K562 (cell line): Measurements from ENCODE around the gene HEATR9. TPM values are rescaled to one million over a fixed set of nuclear protein-coding genes. Genes with fewer than 3 reads are reported as not detected.

Experiments used
- ATAC-seq: fragments of 200-7000 bp; cut with Tn5 transposase; 3 replicates; pipeline ENCODE4 v1.9.1; 2020; ENCODE audit warnings: moderate library complexity
- BruUV-seq: library from RNA; stranded (reverse); fragments of 400-500 nt; replicated peaks from 2 replicates; lab custom pipeline; 2021; lab: Mats Ljungman, UMichigan
- CTCF ChIA-PET: fragments of 300-600 bp; formaldehyde crosslinking; extraction: SDS; loops from one replicate; lab custom pipeline; 2021; ENCODE audit warnings: low intra/inter-chr PET ratio; lab: Yijun Ruan, JAX
- POLR2A ChIA-PET: fragments of 300-600, 350-650 bp; sonication (Branson Sonifier 250); formaldehyde crosslinking; extraction: SDS; loops from one replicate; lab custom pipeline; 2021; ENCODE audit warnings: antibody characterized with exemption, inconsistent platforms; lab: Yijun Ruan, JAX
- DNase-seq, 4 experiments: peaks; one replicate each; pipeline versions ENCODE4 v3.0.0 to v3.0.0-alpha.2; 2011 to 2018; ENCODE audit warnings: low spot score in 3 of 4, mixed read lengths in 3 of 4; ENCODE audit errors: extremely low read depth in 1 of 4
- FAIRE-seq: peaks from 2 replicates; lab custom pipeline; 2011; peaks lifted over from hg19 to GRCh38; lab: Jason Lieb, UNC
- H2AFZ ChIP-seq: 2 replicates; pipeline ENCODE4 v1.6.0; 2011; ENCODE audit warnings: low read depth, low read length, control low read depth, inconsistent platforms
- H3K27ac ChIP-seq: fragments of 200-600 bp; 3 replicates; pipeline ENCODE4 v1.8.0; 2011; ENCODE audit warnings: low read depth, mild to moderate bottlenecking, control low read depth, inconsistent platforms, low read length, moderate library complexity, mixed read lengths; ENCODE audit errors: extremely low read depth
- H3K27me3 ChIP-seq, 2 experiments: fragments of 300-600 bp in 1 of 2; 2 replicates in 1 of 2; 3 replicates in 1 of 2; pipeline versions ENCODE4 v1.6.0 to v1.8.0; 2011; ENCODE audit warnings: inconsistent platforms in 2 of 2, low read length in 2 of 2, mild to moderate bottlenecking in 1 of 2, mixed read lengths in 1 of 2, moderate library complexity in 1 of 2; ENCODE audit not compliant: control insufficient read depth in 2 of 2, insufficient read depth in 2 of 2
- H3K36me3 ChIP-seq: fragments of 300-600 bp; 3 replicates; pipeline ENCODE4 v1.8.0; 2011; ENCODE audit warnings: mild to moderate bottlenecking, low read length, inconsistent platforms; ENCODE audit not compliant: control insufficient read depth, insufficient read depth
- H3K4me1 ChIP-seq, 2 experiments: fragments of 200-600 bp in 1 of 2; replicated peaks in 1 of 2; 2 replicates in 1 of 2; 3 replicates in 1 of 2; pipeline versions ENCODE4 v1.5.1 to v1.8.0; 2011; ENCODE audit warnings: inconsistent platforms in 2 of 2, low read length in 2 of 2, mild to moderate bottlenecking in 1 of 2, mixed read lengths in 1 of 2, moderate library complexity in 1 of 2; ENCODE audit not compliant: control insufficient read depth in 2 of 2, insufficient read depth in 2 of 2
- H3K4me2 ChIP-seq: 2 replicates; pipeline ENCODE4 v1.6.1; 2011; ENCODE audit warnings: low read length, control low read depth, inconsistent platforms, mixed read lengths; ENCODE audit not compliant: insufficient read depth
- H3K4me3 ChIP-seq: fragments of 200-600 bp; sonication (generic), shearing (Covaris generic); 2 replicates; pipeline ENCODE4 v1.5.1; 2016; ENCODE audit warnings: control low read depth, inconsistent platforms
- H3K79me2 ChIP-seq: fragments of 200-600 bp; 3 replicates; pipeline ENCODE4 v1.8.0; 2011; ENCODE audit warnings: low read length, inconsistent platforms; ENCODE audit not compliant: control insufficient read depth, insufficient read depth
- H3K9ac ChIP-seq, 2 experiments: 2 replicates each; pipeline versions ENCODE4 v1.6.0 to v1.6.1; 2011; ENCODE audit warnings: low read depth in 2 of 2, low read length in 2 of 2, control low read depth in 1 of 2, inconsistent platforms in 1 of 2, mild to moderate bottlenecking in 1 of 2, mixed read lengths in 1 of 2; ENCODE audit not compliant: insufficient read depth in 1 of 2
- H3K9me1 ChIP-seq: one replicate; pipeline ENCODE4 v1.6.0; 2011; ENCODE audit warnings: inconsistent platforms, mild to moderate bottlenecking, low read length, moderate library complexity; ENCODE audit not compliant: control insufficient read depth, insufficient read depth
- H3K9me3 ChIP-seq: replicated peaks from 2 replicates; pipeline ENCODE4 v1.5.1; 2011; ENCODE audit warnings: low read depth, low read length, inconsistent platforms; ENCODE audit not compliant: control insufficient read depth, insufficient read depth
- H4K20me1 ChIP-seq: replicated peaks from 2 replicates; pipeline ENCODE4 v1.6.1; 2011; ENCODE audit warnings: low read length, inconsistent platforms, mixed read lengths; ENCODE audit not compliant: control insufficient read depth, insufficient read depth
- HOXB6 ChIP-seq: fragments of 250-450 bp; sonication (Bioruptor Pico); IDR thresholded peaks from 2 replicates; pipeline ENCODE4 v1.5.1; 2022; ENCODE audit warnings: mild to moderate bottlenecking, borderline replicate concordance
- JUNB ChIP-seq: fragments of 450-650 bp; formaldehyde crosslinking; conservative IDR thresholded peaks from 2 replicates; pipeline ENCODE4 v1.4.0; 2020; ENCODE audit warnings: mild to moderate bottlenecking
- KAT2B ChIP-seq: IDR thresholded peaks from one replicate; pipeline ENCODE4 v1.6.1; 2012; ENCODE audit warnings: low read depth, mild to moderate bottlenecking, control low read depth, inconsistent platforms, low read length, moderate library complexity
- KAT8 ChIP-seq: fragments of 450-650 bp; IDR thresholded peaks from 2 replicates; pipeline ENCODE4 v1.6.1; 2016; ENCODE audit warnings: low read depth, mild to moderate bottlenecking
- MIER1 ChIP-seq: fragments of 450-650 bp; IDR thresholded peaks from 2 replicates; pipeline ENCODE4 v1.6.1; 2016; ENCODE audit warnings: antibody characterized with exemption, mild to moderate bottlenecking, low read depth
- SRSF3 ChIP-seq: fragments of 200-400 bp; formaldehyde crosslinking; IDR thresholded peaks from 2 replicates; pipeline ENCODE4 v1.6.1; 2016; ENCODE audit warnings: mild to moderate bottlenecking, low read length, moderate library complexity; ENCODE audit not compliant: insufficient read depth
- STAT5B ChIP-seq: fragments of 250-450 bp; sonication (Bioruptor Pico); IDR thresholded peaks from 2 replicates; pipeline ENCODE4 v1.8.0; 2021; ENCODE audit warnings: mild to moderate bottlenecking, inconsistent platforms
- TGIF2 ChIP-seq: sonication (generic); formaldehyde crosslinking; IDR thresholded peaks from 2 replicates; pipeline ENCODE4 v1.8.1; 2022; ENCODE audit warnings: mild to moderate bottlenecking, missing genetic modification reagents, moderate library complexity
- U2AF1 ChIP-seq: fragments of 200-400 bp; formaldehyde crosslinking; optimal IDR thresholded peaks from 2 replicates; pipeline ENCODE3; 2017; ENCODE audit warnings: mild to moderate bottlenecking, low read depth, low read length, moderate library complexity
- ZFP1 ChIP-seq: fragments of 450-650 bp; formaldehyde crosslinking; IDR thresholded peaks from 2 replicates; pipeline ENCODE4 v1.4.0; 2020; ENCODE audit warnings: mild to moderate bottlenecking, mixed read lengths
- ZNF124 ChIP-seq: sonication (generic); formaldehyde crosslinking; IDR thresholded peaks from 2 replicates; pipeline ENCODE4 v1.8.1; 2022; ENCODE audit warnings: missing genetic modification reagents
- ZNF274 ChIP-seq: IDR thresholded peaks from 2 replicates; pipeline ENCODE4 v1.6.1; 2011; ENCODE audit warnings: low read depth, mild to moderate bottlenecking, low read length, moderate library complexity, borderline replicate concordance
- WGBS: fragments of 100-300 bp; shearing (Covaris generic); methylation state at CpG from one replicate; pipeline ENCODE4 v1.1.6; 2016; ENCODE audit warnings: low coverage, mixed read lengths; ENCODE audit not compliant: insufficient coverage; ENCODE audit errors: missing lambda C conversion rate; 5-methylcytosine and 5-hydroxymethylcytosine counted together
- in situ Hi-C: fragments of 300-500 bp; cut with MboI; formaldehyde crosslinking; loops from 4 replicates; pipeline ENCODE4 v1.15.0; 2018; ENCODE audit warnings: inconsistent platforms, mixed read lengths
- intact Hi-C: fragments of 100-400 bp; cut with micrococcal nuclease; formaldehyde crosslinking; loops from 2 replicates; pipeline ENCODE4 v1.14.2; 2022
- polyA plus RNA-seq, 8 experiments: library from polyadenylated mRNA; depleted of rRNA in 4 of 8; stranded (reverse) in 5 of 8; unstranded in 3 of 8; fragments of >200 nt; fragmentation: Nextera tagmentation in 2 of 8; fragmentation: Illumina TruSeq in 1 of 8; extraction: Ambion mirVana in 2 of 8; extraction: Trizol in 1 of 8; gene quantifications; 2 replicates each; pipeline versions ENCODE4 v1.2.1 to v1.2.3, GENCODE V29; 2011 to 2014; ENCODE audit warnings: inconsistent platforms in 1 of 8, missing spikeins in 1 of 8
- total RNA-seq, 7 experiments: library from RNA; depleted of rRNA in 6 of 7; stranded (reverse); fragments of >200 nt in 6 of 7; fragmentation: Illumina TruSeq in 2 of 7; extraction: Trizol in 2 of 7; gene quantifications; 2 replicates each; pipeline versions ENCODE4 v1.2.1 to v1.2.3, GENCODE V29; 2011 to 2021; ENCODE audit warnings: low replicate concordance in 1 of 7
- TF ChIP-seq, protein P1 (sequence below): IDR thresholded peaks from 2 replicates; pipeline ENCODE4 v1.6.1; 2016; ENCODE audit warnings: missing genetic modification characterization, missing compliant biosample characterization
- TF ChIP-seq, protein P2 (sequence below), 3 experiments: fragments of 200-800 bp in 1 of 3; fragments of 250-450 bp in 1 of 3; fragments of 450-650 bp in 1 of 3; sonication (Bioruptor Pico) in 1 of 3; sonication (Bioruptor generic) in 1 of 3; formaldehyde crosslinking in 1 of 3; IDR thresholded peaks; 2 replicates each; pipeline versions ENCODE4 v1.6.1 to v1.8.0; 2016 to 2022; ENCODE audit warnings: mild to moderate bottlenecking in 2 of 3, missing genetic modification characterization in 2 of 3, missing compliant biosample characterization in 1 of 3, moderate library complexity in 1 of 3
- TF ChIP-seq, protein P3 (sequence below): fragments of 250-450 bp; sonication (Bioruptor Pico); IDR thresholded peaks from 2 replicates; pipeline ENCODE4 v1.4.0; 2020; ENCODE audit warnings: mild to moderate bottlenecking, moderate library complexity

HEATR9 gene
- total and polyA plus RNA-seq, 9 of the 15 experiments (the other 6 are each of a cell fraction or from before 2014, with no cell fraction given), result not detected

DNA sequence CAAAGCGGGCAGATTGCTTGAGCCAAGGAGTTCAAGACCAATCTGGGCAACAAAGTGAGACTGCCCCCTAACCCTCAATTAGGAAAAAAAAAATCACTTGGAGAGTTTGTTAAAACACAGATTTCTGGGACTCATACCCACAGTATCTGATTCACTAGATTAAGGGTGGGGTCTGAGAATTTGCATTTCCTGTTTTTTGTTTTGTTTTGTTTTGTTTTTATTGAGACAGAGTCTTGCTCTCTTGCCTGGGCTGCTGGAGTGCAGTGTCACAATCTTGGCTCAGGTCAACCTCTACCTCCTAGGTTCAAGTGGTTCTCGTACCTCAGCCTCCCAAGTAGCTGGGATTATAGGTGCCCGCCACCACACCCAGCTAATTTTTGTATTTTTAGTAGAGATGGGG, 1.1 kb downstream of the HEATR9 start:
- Histone ChIP-seq H3K36me3 (no peaks in the 10 kb centered on the region), H3K9me3 (no peaks in the 10 kb centered on the region), H3K4me2 (no peak overlapping the region), H3K27ac (no peak overlapping the region), H3K27me3 (no peaks in the 10 kb centered on the region), H2AFZ (no peak overlapping the region), H3K4me3 (no peak overlapping the region), H3K79me2 (no peaks in the 10 kb centered on the region), H3K4me1 (peaks cover 6 to 18% of the 10 kb centered on the region in 2 experiments; a peak in 3 of 5 replicates), H4K20me1 (no peaks in the 10 kb centered on the region), H3K9ac (no peak overlapping the region), H3K9me1 (no peaks in the 10 kb centered on the region)
- WGBS, result 73% methylated on average over 3 of the region's 3 CpGs
- CTCF ChIA-PET, result no interaction called here
- no peak for DNase-seq
- in situ Hi-C loops, result no loop called here
- no peak for ATAC-seq
- intact Hi-C loops, result no loop called here
- POLR2A ChIA-PET, result no interaction called here
- no peak for FAIRE-seq
- BruUV-seq, result no TSS peak
- TF ChIP-seq KAT8 (no peak), SRSF3 (no peak), JUNB (CRISPR knock-in tag) (no peak), STAT5B (CRISPR knock-in tag) (no peak), ZFP1 (CRISPR knock-in tag) (no peak), HOXB6 (CRISPR knock-in tag) (no peak), U2AF1 (no peak), ZNF124 (CRISPR knock-in tag) (no peak), TGIF2 (CRISPR knock-in tag) (no peak), ZNF274 (no peak), KAT2B (no peak), MIER1 (no peak)
- TF ChIP-seq, protein P1, sequence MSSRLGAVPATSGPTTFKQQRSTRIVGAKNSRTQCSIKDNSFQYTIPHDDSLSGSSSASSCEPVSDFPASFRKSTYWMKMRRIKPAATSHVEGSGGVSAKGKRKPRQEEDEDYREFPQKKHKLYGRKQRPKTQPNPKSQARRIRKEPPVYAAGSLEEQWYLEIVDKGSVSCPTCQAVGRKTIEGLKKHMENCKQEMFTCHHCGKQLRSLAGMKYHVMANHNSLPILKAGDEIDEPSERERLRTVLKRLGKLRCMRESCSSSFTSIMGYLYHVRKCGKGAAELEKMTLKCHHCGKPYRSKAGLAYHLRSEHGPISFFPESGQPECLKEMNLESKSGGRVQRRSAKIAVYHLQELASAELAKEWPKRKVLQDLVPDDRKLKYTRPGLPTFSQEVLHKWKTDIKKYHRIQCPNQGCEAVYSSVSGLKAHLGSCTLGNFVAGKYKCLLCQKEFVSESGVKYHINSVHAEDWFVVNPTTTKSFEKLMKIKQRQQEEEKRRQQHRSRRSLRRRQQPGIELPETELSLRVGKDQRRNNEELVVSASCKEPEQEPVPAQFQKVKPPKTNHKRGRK (tag), result no peak
- TF ChIP-seq, protein P2, sequence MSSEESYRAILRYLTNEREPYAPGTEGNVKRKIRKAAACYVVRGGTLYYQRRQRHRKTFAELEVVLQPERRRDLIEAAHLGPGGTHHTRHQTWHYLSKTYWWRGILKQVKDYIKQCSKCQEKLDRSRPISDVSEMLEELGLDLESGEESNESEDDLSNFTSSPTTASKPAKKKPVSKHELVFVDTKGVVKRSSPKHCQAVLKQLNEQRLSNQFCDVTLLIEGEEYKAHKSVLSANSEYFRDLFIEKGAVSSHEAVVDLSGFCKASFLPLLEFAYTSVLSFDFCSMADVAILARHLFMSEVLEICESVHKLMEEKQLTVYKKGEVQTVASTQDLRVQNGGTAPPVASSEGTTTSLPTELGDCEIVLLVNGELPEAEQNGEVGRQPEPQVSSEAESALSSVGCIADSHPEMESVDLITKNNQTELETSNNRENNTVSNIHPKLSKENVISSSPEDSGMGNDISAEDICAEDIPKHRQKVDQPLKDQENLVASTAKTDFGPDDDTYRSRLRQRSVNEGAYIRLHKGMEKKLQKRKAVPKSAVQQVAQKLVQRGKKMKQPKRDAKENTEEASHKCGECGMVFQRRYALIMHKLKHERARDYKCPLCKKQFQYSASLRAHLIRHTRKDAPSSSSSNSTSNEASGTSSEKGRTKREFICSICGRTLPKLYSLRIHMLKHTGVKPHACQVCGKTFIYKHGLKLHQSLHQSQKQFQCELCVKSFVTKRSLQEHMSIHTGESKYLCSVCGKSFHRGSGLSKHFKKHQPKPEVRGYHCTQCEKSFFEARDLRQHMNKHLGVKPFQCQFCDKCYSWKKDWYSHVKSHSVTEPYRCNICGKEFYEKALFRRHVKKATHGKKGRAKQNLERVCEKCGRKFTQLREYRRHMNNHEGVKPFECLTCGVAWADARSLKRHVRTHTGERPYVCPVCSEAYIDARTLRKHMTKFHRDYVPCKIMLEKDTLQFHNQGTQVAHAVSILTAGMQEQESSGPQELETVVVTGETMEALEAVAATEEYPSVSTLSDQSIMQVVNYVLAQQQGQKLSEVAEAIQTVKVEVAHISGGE (CRISPR knock-in tag; IDR thresholded peaks at IDR 0.05), result no peak
- TF ChIP-seq, protein P3, sequence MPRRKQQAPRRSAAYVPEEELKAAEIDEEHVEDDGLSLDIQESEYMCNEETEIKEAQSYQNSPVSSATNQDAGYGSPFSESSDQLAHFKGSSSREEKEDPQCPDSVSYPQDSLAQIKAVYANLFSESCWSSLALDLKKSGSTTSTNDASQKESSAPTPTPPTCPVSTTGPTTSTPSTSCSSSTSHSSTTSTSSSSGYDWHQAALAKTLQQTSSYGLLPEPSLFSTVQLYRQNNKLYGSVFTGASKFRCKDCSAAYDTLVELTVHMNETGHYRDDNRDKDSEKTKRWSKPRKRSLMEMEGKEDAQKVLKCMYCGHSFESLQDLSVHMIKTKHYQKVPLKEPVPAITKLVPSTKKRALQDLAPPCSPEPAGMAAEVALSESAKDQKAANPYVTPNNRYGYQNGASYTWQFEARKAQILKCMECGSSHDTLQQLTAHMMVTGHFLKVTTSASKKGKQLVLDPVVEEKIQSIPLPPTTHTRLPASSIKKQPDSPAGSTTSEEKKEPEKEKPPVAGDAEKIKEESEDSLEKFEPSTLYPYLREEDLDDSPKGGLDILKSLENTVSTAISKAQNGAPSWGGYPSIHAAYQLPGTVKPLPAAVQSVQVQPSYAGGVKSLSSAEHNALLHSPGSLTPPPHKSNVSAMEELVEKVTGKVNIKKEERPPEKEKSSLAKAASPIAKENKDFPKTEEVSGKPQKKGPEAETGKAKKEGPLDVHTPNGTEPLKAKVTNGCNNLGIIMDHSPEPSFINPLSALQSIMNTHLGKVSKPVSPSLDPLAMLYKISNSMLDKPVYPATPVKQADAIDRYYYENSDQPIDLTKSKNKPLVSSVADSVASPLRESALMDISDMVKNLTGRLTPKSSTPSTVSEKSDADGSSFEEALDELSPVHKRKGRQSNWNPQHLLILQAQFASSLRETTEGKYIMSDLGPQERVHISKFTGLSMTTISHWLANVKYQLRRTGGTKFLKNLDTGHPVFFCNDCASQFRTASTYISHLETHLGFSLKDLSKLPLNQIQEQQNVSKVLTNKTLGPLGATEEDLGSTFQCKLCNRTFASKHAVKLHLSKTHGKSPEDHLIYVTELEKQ (CRISPR knock-in tag), result no peak
